Endothelial cell (in vitro differentiated cells): Measurements from ENCODE around the gene ALDH3A2. TPM values are rescaled to one million over a fixed set of nuclear protein-coding genes. Genes with fewer than 3 reads are reported as not detected.

Source experiments
- DNase-seq: peaks from one replicate; pipeline ENCODE4 v3.0.0; 2021; ENCODE audit warnings: low spot score
- H3K27ac Mint-ChIP-seq: one replicate; pipeline ENCODE4 v1.8.0; 2021; ENCODE audit warnings: mixed read lengths, inconsistent platforms; ENCODE audit not compliant: unreplicated experiment
- H3K27me3 Mint-ChIP-seq: one replicate; pipeline ENCODE4 v1.8.0; 2021; ENCODE audit warnings: mild to moderate bottlenecking, moderate library complexity, mixed read lengths, inconsistent platforms; ENCODE audit not compliant: unreplicated experiment
- H3K36me3 Mint-ChIP-seq: one replicate; pipeline ENCODE4 v1.8.0; 2021; ENCODE audit warnings: mild to moderate bottlenecking, low read depth, mixed read lengths, inconsistent platforms; ENCODE audit not compliant: unreplicated experiment
- H3K4me1 Mint-ChIP-seq: one replicate; pipeline ENCODE4 v1.8.0; 2021; ENCODE audit warnings: mild to moderate bottlenecking, mixed read lengths, inconsistent platforms; ENCODE audit not compliant: unreplicated experiment
- H3K4me3 Mint-ChIP-seq: one replicate; pipeline ENCODE4 v1.8.0; 2021; ENCODE audit warnings: mild to moderate bottlenecking, mixed read lengths, inconsistent platforms; ENCODE audit not compliant: unreplicated experiment
- H3K9me3 Mint-ChIP-seq: one replicate; pipeline ENCODE4 v1.8.0; 2021; ENCODE audit warnings: mixed read lengths, inconsistent platforms; ENCODE audit not compliant: unreplicated experiment
- CTCF ChIP-seq: fragments of 200-600 bp; sonication (generic); IDR thresholded peaks from one replicate; pipeline ENCODE4 v1.5.0; 2021; ENCODE audit warnings: antibody characterized with exemption; ENCODE audit not compliant: unreplicated experiment
- total RNA-seq: library from RNA; stranded (reverse); fragmentation: NEBNext Ultra II Directional; extraction: Animal tissue kit (Norgen Biotek cat#: 25700); gene quantifications from one replicate; pipeline ENCODE4 v1.2.1, GENCODE V29; 2021; ENCODE audit not compliant: unreplicated experiment

ALDH3A2 gene
- total RNA-seq, 1 donor from 2014 or later = 21.0 TPM

GRCh38 chr17:19644493-19645210, 3.9 kb upstream of the ALDH3A2 start:
- peaks cover 3% of the 10 kb centered on the region for H3K36me3 Mint-ChIP-seq
- H3K9me3 Mint-ChIP-seq = no peaks in the 10 kb centered on the region
- TF ChIP-seq CTCF = no peak
- H3K4me3 Mint-ChIP-seq = no peak overlapping the region
- DNase-seq = no peak
- H3K27me3 Mint-ChIP-seq = peaks cover 11% of the 10 kb centered on the region
- H3K4me1 Mint-ChIP-seq = peaks cover 16% of the 10 kb centered on the region
- H3K27ac Mint-ChIP-seq = no peak overlapping the region

- Mint-ChIP-seq H3K4me1 (peaks cover 16% of the 10 kb centered on the region), H3K4me3 (no peak overlapping the region), H3K9me3 (no peaks in the 10 kb centered on the region), H3K27me3 (peaks cover 11% of the 10 kb centered on the region), H3K36me3 (peaks cover 3% of the 10 kb centered on the region), H3K27ac (no peak overlapping the region)
- peak; percentile 75 for TF ChIP-seq CTCF
- peak; percentile 61 for DNase-seq
Observed at GRCh38 chr17:19645734-19646201, 2.8 kb upstream of the ALDH3A2 start.

GRCh38 chr17:19646788-19647696, 1.5 kb upstream of the ALDH3A2 start:
- H3K27me3 Mint-ChIP-seq = peaks cover 11% of the 10 kb centered on the region
- peaks cover 16% of the 10 kb centered on the region for H3K4me1 Mint-ChIP-seq
- no peak for DNase-seq
- TF ChIP-seq CTCF = no peak
- H3K9me3 Mint-ChIP-seq = no peaks in the 10 kb centered on the region
- peak overlapping the region; percentile 93 for H3K4me3 Mint-ChIP-seq
- H3K27ac Mint-ChIP-seq = peak overlapping the region; percentile 89
- H3K36me3 Mint-ChIP-seq = peaks cover 3% of the 10 kb centered on the region

GRCh38 chr17:19647697-19648474, 665 bp upstream of the ALDH3A2 start:
- H3K36me3 Mint-ChIP-seq = peaks cover 3% of the 10 kb centered on the region
- H3K27ac Mint-ChIP-seq = peak overlapping the region; percentile 89
- peak overlapping the region; percentile 93 for H3K4me3 Mint-ChIP-seq
- TF ChIP-seq CTCF = no peak
- H3K9me3 Mint-ChIP-seq = no peaks in the 10 kb centered on the region
- peaks cover 10% of the 10 kb centered on the region for H3K27me3 Mint-ChIP-seq
- peaks cover 16% of the 10 kb centered on the region for H3K4me1 Mint-ChIP-seq
- peak; percentile 58 for DNase-seq
